Stimulated activated memory B cell treated with anti-CD40 and anti-IgM and Interleukin-4, amounts not matched to agents 10 μg/mL and 1 μg/mL and 100 μg/mL, for 72 hours (primary cell): ENCODE results near the gene VN1R4.
"Not testable (repeated sequence)": the region's sequence is repeated elsewhere in the genome, so short reads cannot be mapped to it uniquely, and the experiment has no call there.

Experiments
- ATAC-seq: fragments of 150-1000 bp; cut with Tn5 transposase; 2 replicates; pipeline ENCODE4 v1.10.0; 2021
- H3K27ac Mint-ChIP-seq: one replicate; pipeline ENCODE4 v1.8.0; 2022; ENCODE audit warnings: mild to moderate bottlenecking, mixed read lengths
- H3K27me3 Mint-ChIP-seq: one replicate; pipeline ENCODE4 v1.8.0; 2022; ENCODE audit warnings: mixed read lengths
- H3K36me3 Mint-ChIP-seq: one replicate; pipeline ENCODE4 v1.8.0; 2022; ENCODE audit warnings: mixed read lengths
- H3K4me1 Mint-ChIP-seq: one replicate; pipeline ENCODE4 v1.8.0; 2022; ENCODE audit warnings: mixed read lengths
- H3K4me3 Mint-ChIP-seq: one replicate; pipeline ENCODE4 v1.8.0; 2022; ENCODE audit warnings: mild to moderate bottlenecking, moderate library complexity, mixed read lengths
- H3K9me3 Mint-ChIP-seq: one replicate; pipeline ENCODE4 v1.8.0; 2022; ENCODE audit warnings: mixed read lengths

Gene VN1R4

DNA sequence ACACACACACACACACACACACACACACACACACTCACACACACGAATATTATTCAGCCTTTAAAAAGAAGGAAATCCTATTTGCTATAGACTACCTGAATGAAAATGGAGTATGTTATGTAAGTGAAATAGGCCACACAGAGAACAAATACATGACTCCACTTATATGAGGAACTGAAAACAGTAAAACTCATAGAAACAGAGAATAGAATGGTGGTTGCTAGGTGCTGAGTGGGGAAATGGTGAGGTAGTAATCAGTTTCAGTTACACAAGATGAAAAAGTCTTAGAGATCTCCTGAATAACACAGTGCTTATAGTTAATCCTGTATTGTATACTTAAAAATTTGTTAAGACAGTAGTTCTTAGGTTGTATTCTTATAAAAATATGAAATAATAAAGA, 21.0 kb downstream of the VN1R4 start:
- Mint-ChIP-seq H3K4me1 (no peaks in the 10 kb centered on the region), H3K27me3 (no peaks in the 10 kb centered on the region), H3K27ac (no peak overlapping the region), H3K9me3 (peaks cover 33% of the 10 kb centered on the region), H3K36me3 (peaks cover 78% of the 10 kb centered on the region), H3K4me3 (no peak overlapping the region)
- peak; percentile 78 for ATAC-seq

DNA sequence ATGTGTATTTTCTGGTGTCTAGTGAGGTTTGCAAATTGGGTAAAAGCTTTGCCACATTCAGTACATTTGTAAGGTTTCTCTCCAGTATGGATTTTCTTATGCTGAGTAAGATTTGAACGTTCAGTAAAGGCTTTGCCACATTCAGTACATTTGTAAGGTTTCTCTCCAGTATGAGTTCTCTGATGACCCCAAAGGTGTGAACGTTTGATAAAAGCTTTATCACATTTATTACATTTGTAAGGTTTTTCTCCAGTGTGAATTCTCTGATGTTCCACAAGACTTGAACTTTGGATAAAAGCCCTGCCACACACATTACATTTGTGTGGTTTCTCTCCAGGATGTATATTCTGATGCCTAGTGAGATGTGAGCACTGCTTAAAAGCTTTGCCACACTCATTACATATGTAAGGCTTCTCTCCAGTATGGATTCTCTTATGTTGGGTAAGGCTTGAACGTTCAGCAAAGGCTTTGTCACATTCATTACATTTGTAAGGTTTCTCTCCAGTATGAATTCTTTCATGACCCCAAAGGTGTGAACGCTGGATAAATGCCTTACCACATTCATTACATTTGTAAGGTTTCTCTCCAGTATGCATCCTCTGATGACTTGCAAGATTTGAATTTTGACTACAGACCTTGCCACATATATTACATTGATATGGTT, 30.3 kb downstream of the VN1R4 start:
- Mint-ChIP-seq H3K36me3 (peaks cover 56% of the 10 kb centered on the region), H3K27ac (no peak overlapping the region), H3K4me1 (no peaks in the 10 kb centered on the region), H3K4me3 (no peak overlapping the region), H3K9me3 (peaks cover 46% of the 10 kb centered on the region), H3K27me3 (no peaks in the 10 kb centered on the region)
- no peak for ATAC-seq

DNA sequence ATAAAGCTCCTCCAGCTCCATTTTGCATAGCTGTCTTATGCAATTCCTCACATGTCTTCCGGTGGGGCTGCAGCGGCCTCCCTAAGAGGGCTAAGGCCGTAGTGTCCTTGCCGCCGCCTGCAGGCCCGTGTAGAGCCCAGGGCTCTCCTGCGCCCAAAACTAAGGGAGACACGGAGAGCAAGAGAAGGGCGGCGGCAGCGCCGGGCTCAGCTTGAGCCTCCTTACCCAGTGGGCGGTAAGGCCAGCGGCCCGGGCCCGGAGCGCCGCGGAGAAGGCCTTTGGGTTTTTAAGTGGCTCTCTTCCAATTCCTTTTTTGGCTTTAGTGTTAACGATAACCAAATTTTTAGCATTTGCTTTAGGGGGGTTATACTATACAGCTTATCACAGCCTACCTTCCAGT, 42.9 kb downstream of the VN1R4 start:
- peaks cover 27% of the 10 kb centered on the region for H3K9me3 Mint-ChIP-seq
- no peaks in the 10 kb centered on the region for H3K27me3 Mint-ChIP-seq
- no peaks in the 10 kb centered on the region for H3K4me1 Mint-ChIP-seq
- ATAC-seq, result no peak
- H3K4me3 Mint-ChIP-seq, result no peak overlapping the region
- no peak overlapping the region for H3K27ac Mint-ChIP-seq
- H3K36me3 Mint-ChIP-seq, result peaks cover 20% of the 10 kb centered on the region

DNA sequence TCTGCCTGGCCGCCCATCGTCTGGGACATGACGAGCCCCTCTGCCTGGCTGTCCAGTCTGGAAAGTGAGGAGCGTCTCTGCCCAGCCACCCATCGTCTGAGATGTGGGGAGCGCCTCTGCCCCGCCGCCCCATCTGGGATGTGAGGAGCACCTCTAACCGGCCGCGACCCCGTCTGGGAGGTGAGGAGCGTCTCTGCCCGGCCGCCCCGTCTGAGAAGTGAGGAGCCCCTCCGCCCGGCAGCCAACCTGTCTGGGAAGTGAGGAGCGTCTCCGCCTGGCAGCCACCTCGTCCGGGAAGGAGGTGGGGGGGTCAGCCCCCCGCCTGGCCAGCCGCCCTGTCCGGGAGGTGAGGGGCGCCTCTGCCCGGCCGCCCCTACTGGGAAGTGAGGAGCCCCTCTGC, 44.8 kb downstream of the VN1R4 start:
- peaks cover 16% of the 10 kb centered on the region for H3K36me3 Mint-ChIP-seq
- H3K4me3 Mint-ChIP-seq, ATAC-seq, H3K27me3 Mint-ChIP-seq, H3K27ac Mint-ChIP-seq, H3K4me1 Mint-ChIP-seq: not testable (repeated sequence)
- H3K9me3 Mint-ChIP-seq, result peaks cover 31% of the 10 kb centered on the region
